Suprapubic skin (tissue), 4 donors: ENCODE results near the gene SLC50A1.
"Not testable (repeated sequence)": the region's sequence is repeated elsewhere in the genome, so short reads cannot be mapped to it uniquely, and the experiment has no call there.

Experiments
- EP300 ChIP-seq: sonication (generic); formaldehyde crosslinking; IDR thresholded peaks from one replicate; pipeline ENCODE4 v1.6.1; 2017; ENCODE audit warnings: antibody characterized with exemption
- POLR2A ChIP-seq, 2 donors: fragments of 450-650 bp; IDR thresholded peaks; one replicate each; pipeline ENCODE4 v1.6.1; 2017; ENCODE audit warnings: antibody characterized with exemption in 2 of 2, mild to moderate bottlenecking in 2 of 2, moderate library complexity in 2 of 2
- POLR2AphosphoS5 ChIP-seq, 3 donors: sonication (generic); formaldehyde crosslinking; IDR thresholded peaks; one replicate each; pipeline ENCODE4 v1.6.1; 2017; ENCODE audit warnings: antibody characterized with exemption in 3 of 3
- TF ChIP-seq, protein P1 (sequence below), 2 donors: fragments of 200-600 bp in 1 of 2; fragments of 450-650 bp in 1 of 2; sonication (generic) in 1 of 2; IDR thresholded peaks; one replicate each; pipeline ENCODE4 v1.5.1; 2016 to 2019; ENCODE audit warnings: antibody characterized with exemption in 2 of 2, mild to moderate bottlenecking in 1 of 2, moderate library complexity in 1 of 2

DNA sequence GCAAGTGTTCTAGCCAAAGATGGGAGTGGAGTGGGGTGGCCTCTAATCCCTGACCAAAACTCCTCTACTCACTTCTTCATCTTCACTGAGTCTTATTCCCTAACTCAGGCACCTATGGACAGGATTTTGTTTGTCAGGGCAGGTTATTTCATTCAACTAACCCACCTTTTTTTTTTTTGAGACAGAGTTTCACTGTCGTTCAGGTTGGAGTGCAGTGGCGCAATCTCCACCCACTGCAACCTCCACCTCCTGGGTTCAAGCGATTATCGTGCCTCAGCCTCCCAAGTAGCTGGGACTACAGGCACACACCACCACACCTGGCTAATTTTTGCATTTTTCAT is 32.4 kb downstream of the SLC50A1 start:
- not testable (repeated sequence) for TF ChIP-seq EP300; POLR2A (IDR thresholded peaks at IDR 0.05); POLR2AphosphoS5 (IDR thresholded peaks at IDR 0.05)
- TF ChIP-seq, protein P1, sequence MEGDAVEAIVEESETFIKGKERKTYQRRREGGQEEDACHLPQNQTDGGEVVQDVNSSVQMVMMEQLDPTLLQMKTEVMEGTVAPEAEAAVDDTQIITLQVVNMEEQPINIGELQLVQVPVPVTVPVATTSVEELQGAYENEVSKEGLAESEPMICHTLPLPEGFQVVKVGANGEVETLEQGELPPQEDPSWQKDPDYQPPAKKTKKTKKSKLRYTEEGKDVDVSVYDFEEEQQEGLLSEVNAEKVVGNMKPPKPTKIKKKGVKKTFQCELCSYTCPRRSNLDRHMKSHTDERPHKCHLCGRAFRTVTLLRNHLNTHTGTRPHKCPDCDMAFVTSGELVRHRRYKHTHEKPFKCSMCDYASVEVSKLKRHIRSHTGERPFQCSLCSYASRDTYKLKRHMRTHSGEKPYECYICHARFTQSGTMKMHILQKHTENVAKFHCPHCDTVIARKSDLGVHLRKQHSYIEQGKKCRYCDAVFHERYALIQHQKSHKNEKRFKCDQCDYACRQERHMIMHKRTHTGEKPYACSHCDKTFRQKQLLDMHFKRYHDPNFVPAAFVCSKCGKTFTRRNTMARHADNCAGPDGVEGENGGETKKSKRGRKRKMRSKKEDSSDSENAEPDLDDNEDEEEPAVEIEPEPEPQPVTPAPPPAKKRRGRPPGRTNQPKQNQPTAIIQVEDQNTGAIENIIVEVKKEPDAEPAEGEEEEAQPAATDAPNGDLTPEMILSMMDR (IDR thresholded peaks at IDR 0.05), result not testable (repeated sequence)
